ENCODE data around the gene PSMC2. TPM values are rescaled to one million over a fixed set of nuclear protein-coding genes. Genes with fewer than 3 reads are reported as not detected.
"Not testable (repeated sequence)": the region's sequence is repeated elsewhere in the genome, so short reads cannot be mapped to it uniquely, and the experiment has no call there.

Gene PSMC2
- polyA plus RNA-seq, 4 donors = 80.0 to 112 (median 101) TPM

- 7 to 39% (median 28%) methylated on average over 1 of the region's 1 CpG for WGBS, 3 donors
- H3K4me1 ChIP-seq (ENCODE audit: control insufficient read depth in 3 of 3, insufficient read depth in 2 of 3, low read depth in 1 of 3, low read length in 2 of 3) = no peaks in the 10 kb centered on the region
- H3K36me3 ChIP-seq (ENCODE audit: control insufficient read depth in 3 of 3, insufficient read depth in 2 of 3, low read depth in 1 of 3, low read length in 3 of 3) = no peaks in the 10 kb centered on the region
- no peak overlapping the region for H3K4me3 ChIP-seq (ENCODE audit: low read depth in 1 of 3, low read length in 3 of 3)
- H3K9me3 ChIP-seq (ENCODE audit: control insufficient read depth in 2 of 2, insufficient read depth in 1 of 2, low read depth in 1 of 2, low read length in 1 of 2) = no peaks in the 10 kb centered on the region
- DNase-seq (peak in 1 of 2 donors; percentile 61), FAIRE-seq (no peak)
- no peaks in the 10 kb centered on the region for H3K27me3 ChIP-seq (ENCODE audit: control insufficient read depth in 3 of 3, insufficient read depth in 3 of 3, low read length in 3 of 3)
- no peak overlapping the region for H3K27ac ChIP-seq (ENCODE audit: low read depth in 1 of 3, low read length in 2 of 3)
These were observed 47.6 kb downstream of the PSMC2 start for GRCh38 chr7:103395071-103395470.

- H3K9me3 ChIP-seq (ENCODE audit: control insufficient read depth in 2 of 2, insufficient read depth in 1 of 2, low read depth in 1 of 2, low read length in 1 of 2) = no peaks in the 10 kb centered on the region
- no peak overlapping the region for H3K27ac ChIP-seq (ENCODE audit: low read depth in 1 of 3, low read length in 2 of 3)
- 60 to 74% (median 64%) methylated on average over 8 of the region's 8 CpGs for WGBS, 3 donors
- no peak for FAIRE-seq
- H3K36me3 ChIP-seq (ENCODE audit: control insufficient read depth in 3 of 3, insufficient read depth in 2 of 3, low read depth in 1 of 3, low read length in 3 of 3) = no peaks in the 10 kb centered on the region
- H3K27me3 ChIP-seq (ENCODE audit: control insufficient read depth in 3 of 3, insufficient read depth in 3 of 3, low read length in 3 of 3) = no peaks in the 10 kb centered on the region
- no peak for DNase-seq
- no peaks in the 10 kb centered on the region for H3K4me1 ChIP-seq (ENCODE audit: control insufficient read depth in 3 of 3, insufficient read depth in 2 of 3, low read depth in 1 of 3, low read length in 2 of 3)
- no peak overlapping the region for H3K4me3 ChIP-seq (ENCODE audit: low read depth in 1 of 3, low read length in 3 of 3)
These were observed 49.0 kb downstream of the PSMC2 start for GRCh38 chr7:103396471-103396870.

GRCh38 chr7:103398483-103399127, 51.2 kb downstream of the PSMC2 start:
- WGBS, 3 donors = 5 to 29% (median 23%) methylated on average over 2 of the region's 2 CpGs
- DNase-seq (peak; percentile 45 to 51), FAIRE-seq (no peak)
- no peak overlapping the region for H3K27ac ChIP-seq (ENCODE audit: low read depth in 1 of 3, low read length in 2 of 3)
- no peaks in the 10 kb centered on the region for H3K36me3 ChIP-seq (ENCODE audit: control insufficient read depth in 3 of 3, insufficient read depth in 2 of 3, low read depth in 1 of 3, low read length in 3 of 3)
- no peaks in the 10 kb centered on the region for H3K27me3 ChIP-seq (ENCODE audit: control insufficient read depth in 3 of 3, insufficient read depth in 3 of 3, low read length in 3 of 3)
- no peaks in the 10 kb centered on the region for H3K4me1 ChIP-seq (ENCODE audit: control insufficient read depth in 3 of 3, insufficient read depth in 2 of 3, low read depth in 1 of 3, low read length in 2 of 3)
- no peaks in the 10 kb centered on the region for H3K9me3 ChIP-seq (ENCODE audit: control insufficient read depth in 2 of 2, insufficient read depth in 1 of 2, low read depth in 1 of 2, low read length in 1 of 2)
- H3K4me3 ChIP-seq (ENCODE audit: low read depth in 1 of 3, low read length in 3 of 3) = no peak overlapping the region

- H3K9me3 ChIP-seq (ENCODE audit: control insufficient read depth in 2 of 2, insufficient read depth in 1 of 2, low read depth in 1 of 2, low read length in 1 of 2); DNase-seq; H3K4me3 ChIP-seq (ENCODE audit: low read depth in 1 of 3, low read length in 3 of 3); FAIRE-seq; H3K27me3 ChIP-seq (ENCODE audit: control insufficient read depth in 3 of 3, insufficient read depth in 3 of 3, low read length in 3 of 3); H3K36me3 ChIP-seq (ENCODE audit: control insufficient read depth in 3 of 3, insufficient read depth in 2 of 3, low read depth in 1 of 3, low read length in 3 of 3); H3K4me1 ChIP-seq (ENCODE audit: control insufficient read depth in 3 of 3, insufficient read depth in 2 of 3, low read depth in 1 of 3, low read length in 2 of 3); H3K27ac ChIP-seq (ENCODE audit: low read depth in 1 of 3, low read length in 2 of 3): not testable (repeated sequence)
These were observed 52.2 kb downstream of the PSMC2 start for GRCh38 chr7:103399687-103400086.

GRCh38 chr7:103405789-103406613, 58.6 kb downstream of the PSMC2 start:
- not testable (repeated sequence) for DNase-seq; H3K4me3 ChIP-seq (ENCODE audit: low read depth in 1 of 3, low read length in 3 of 3); H3K36me3 ChIP-seq (ENCODE audit: control insufficient read depth in 3 of 3, insufficient read depth in 2 of 3, low read depth in 1 of 3, low read length in 3 of 3); H3K27me3 ChIP-seq (ENCODE audit: control insufficient read depth in 3 of 3, insufficient read depth in 3 of 3, low read length in 3 of 3); H3K27ac ChIP-seq (ENCODE audit: low read depth in 1 of 3, low read length in 2 of 3); H3K4me1 ChIP-seq (ENCODE audit: control insufficient read depth in 3 of 3, insufficient read depth in 2 of 3, low read depth in 1 of 3, low read length in 2 of 3); H3K9me3 ChIP-seq (ENCODE audit: control insufficient read depth in 2 of 2, insufficient read depth in 1 of 2, low read depth in 1 of 2, low read length in 1 of 2); FAIRE-seq
- 54 to 63% (median 57%) methylated on average over 7 of the region's 7 CpGs for WGBS, 3 donors

GRCh38 chr7:103412151-103412550, 64.7 kb downstream of the PSMC2 start:
- peaks cover 0 to 2% of the 10 kb centered on the region in 2 donors for H3K9me3 ChIP-seq (ENCODE audit: control insufficient read depth in 2 of 2, insufficient read depth in 1 of 2, low read depth in 1 of 2, low read length in 1 of 2)
- FAIRE-seq = no peak
- H3K27ac ChIP-seq (ENCODE audit: low read depth in 1 of 3, low read length in 2 of 3) = no peak overlapping the region
- DNase-seq = no peak
- no peak overlapping the region for H3K4me3 ChIP-seq (ENCODE audit: low read depth in 1 of 3, low read length in 3 of 3)
- H3K27me3 ChIP-seq (ENCODE audit: control insufficient read depth in 3 of 3, insufficient read depth in 3 of 3, low read length in 3 of 3) = peaks cover 0 to 6% (median 0%) of the 10 kb centered on the region in 3 donors
- no peaks in the 10 kb centered on the region for H3K4me1 ChIP-seq (ENCODE audit: control insufficient read depth in 3 of 3, insufficient read depth in 2 of 3, low read depth in 1 of 3, low read length in 2 of 3)
- 87 to 94% (median 89%) methylated on average over 1 of the region's 1 CpG for WGBS, 3 donors
- no peaks in the 10 kb centered on the region for H3K36me3 ChIP-seq (ENCODE audit: control insufficient read depth in 3 of 3, insufficient read depth in 2 of 3, low read depth in 1 of 3, low read length in 3 of 3)

- Histone ChIP-seq H3K4me1 (ENCODE audit: control insufficient read depth in 3 of 3, insufficient read depth in 2 of 3, low read depth in 1 of 3, low read length in 2 of 3) (no peaks in the 10 kb centered on the region), H3K4me3 (ENCODE audit: low read depth in 1 of 3, low read length in 3 of 3) (no peak overlapping the region), H3K27me3 (ENCODE audit: control insufficient read depth in 3 of 3, insufficient read depth in 3 of 3, low read length in 3 of 3) (peaks cover 0 to 6% (median 0%) of the 10 kb centered on the region in 3 donors), H3K27ac (ENCODE audit: low read depth in 1 of 3, low read length in 2 of 3) (no peak overlapping the region), H3K9me3 (ENCODE audit: control insufficient read depth in 2 of 2, insufficient read depth in 1 of 2, low read depth in 1 of 2, low read length in 1 of 2) (peaks cover 0 to 2% of the 10 kb centered on the region in 2 donors), H3K36me3 (ENCODE audit: control insufficient read depth in 3 of 3, insufficient read depth in 2 of 3, low read depth in 1 of 3, low read length in 3 of 3) (no peaks in the 10 kb centered on the region)
- DNase-seq (no peak), FAIRE-seq (no peak)
- WGBS, 3 donors = 78 to 86% (median 79%) methylated on average over 5 of the region's 5 CpGs
These were observed 66.0 kb downstream of the PSMC2 start for GRCh38 chr7:103413407-103413806.

GRCh38 chr7:103418241-103418640, 70.8 kb downstream of the PSMC2 start:
- H3K9me3 ChIP-seq (ENCODE audit: control insufficient read depth in 2 of 2, insufficient read depth in 1 of 2, low read depth in 1 of 2, low read length in 1 of 2) = peaks cover 0 to 4% of the 10 kb centered on the region in 2 donors
- no peaks in the 10 kb centered on the region for H3K4me1 ChIP-seq (ENCODE audit: control insufficient read depth in 3 of 3, insufficient read depth in 2 of 3, low read depth in 1 of 3, low read length in 2 of 3)
- no peak overlapping the region for H3K27ac ChIP-seq (ENCODE audit: low read depth in 1 of 3, low read length in 2 of 3)
- FAIRE-seq (no peak), DNase-seq (no peak)
- 76 to 96% (median 79%) methylated on average over 3 of the region's 3 CpGs for WGBS, 3 donors
- no peak overlapping the region for H3K4me3 ChIP-seq (ENCODE audit: low read depth in 1 of 3, low read length in 3 of 3)
- H3K27me3 ChIP-seq (ENCODE audit: control insufficient read depth in 3 of 3, insufficient read depth in 3 of 3, low read length in 3 of 3) = peaks cover 0 to 2% (median 0%) of the 10 kb centered on the region in 3 donors
- no peaks in the 10 kb centered on the region for H3K36me3 ChIP-seq (ENCODE audit: control insufficient read depth in 3 of 3, insufficient read depth in 2 of 3, low read depth in 1 of 3, low read length in 3 of 3)
